Body of pancreas (tissue), 4 donors: ENCODE results near the gene FN3KRP.
"Not testable (repeated sequence)": the region's sequence is repeated elsewhere in the genome, so short reads cannot be mapped to it uniquely, and the experiment has no call there.

Source experiments
- CTCF ChIP-seq, 7 experiments: fragments of 450-650 bp in 4 of 7; fragments of 200-600 bp in 3 of 7; sonication (generic) in 3 of 7; IDR thresholded peaks; one replicate each; pipeline ENCODE4 v1.5.1; 2016 to 2019; ENCODE audit warnings: antibody characterized with exemption in 7 of 7
- POLR2A ChIP-seq, 3 donors: fragments of 450-650 bp; IDR thresholded peaks; one replicate each; pipeline ENCODE4 v1.6.1; 2016; ENCODE audit warnings: antibody characterized with exemption in 3 of 3, mild to moderate bottlenecking in 2 of 3

GRCh38 chr17:82774456-82774855, 58.0 kb downstream of the FN3KRP start:
- TF ChIP-seq CTCF, POLR2A (IDR thresholded peaks at IDR 0.05): not testable (repeated sequence)
